ENCODE results near the gene C9orf72.

DNA sequence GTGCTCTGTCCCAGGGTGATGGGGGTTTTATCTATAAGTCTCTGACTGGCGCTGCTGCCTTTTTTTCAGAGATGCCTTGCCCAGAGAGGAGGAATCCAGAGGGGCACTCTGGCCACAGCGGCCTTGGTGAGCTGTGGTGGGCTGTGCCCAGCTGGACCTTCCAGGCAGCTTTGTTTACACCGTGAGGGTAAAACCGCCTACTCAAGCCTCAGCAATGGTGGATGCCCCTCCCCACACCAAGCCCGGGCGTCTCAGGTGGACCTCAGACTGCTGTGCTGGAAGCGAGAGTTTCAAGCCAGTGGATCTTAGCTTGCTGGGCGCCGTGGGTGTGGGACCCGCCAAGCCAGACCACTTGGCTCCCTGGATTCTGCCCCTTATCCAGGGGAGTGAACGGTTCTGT, 41.3 kb upstream of the C9orf72 start:
- TF ChIP-seq, protein P1, sequence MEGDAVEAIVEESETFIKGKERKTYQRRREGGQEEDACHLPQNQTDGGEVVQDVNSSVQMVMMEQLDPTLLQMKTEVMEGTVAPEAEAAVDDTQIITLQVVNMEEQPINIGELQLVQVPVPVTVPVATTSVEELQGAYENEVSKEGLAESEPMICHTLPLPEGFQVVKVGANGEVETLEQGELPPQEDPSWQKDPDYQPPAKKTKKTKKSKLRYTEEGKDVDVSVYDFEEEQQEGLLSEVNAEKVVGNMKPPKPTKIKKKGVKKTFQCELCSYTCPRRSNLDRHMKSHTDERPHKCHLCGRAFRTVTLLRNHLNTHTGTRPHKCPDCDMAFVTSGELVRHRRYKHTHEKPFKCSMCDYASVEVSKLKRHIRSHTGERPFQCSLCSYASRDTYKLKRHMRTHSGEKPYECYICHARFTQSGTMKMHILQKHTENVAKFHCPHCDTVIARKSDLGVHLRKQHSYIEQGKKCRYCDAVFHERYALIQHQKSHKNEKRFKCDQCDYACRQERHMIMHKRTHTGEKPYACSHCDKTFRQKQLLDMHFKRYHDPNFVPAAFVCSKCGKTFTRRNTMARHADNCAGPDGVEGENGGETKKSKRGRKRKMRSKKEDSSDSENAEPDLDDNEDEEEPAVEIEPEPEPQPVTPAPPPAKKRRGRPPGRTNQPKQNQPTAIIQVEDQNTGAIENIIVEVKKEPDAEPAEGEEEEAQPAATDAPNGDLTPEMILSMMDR (IDR thresholded peaks at IDR 0.05) = no peak
- no peak for TF ChIP-seq POLR2A (IDR thresholded peaks at IDR 0.05)

Data from adrenal gland (tissue), 5 donors.